H1 (cell line): ENCODE data around the gene DOCK1. TPM values are rescaled to one million over a fixed set of nuclear protein-coding genes. Genes with fewer than 3 reads are reported as not detected.

Experiments used
- FOSL1 ChIP-seq: IDR thresholded peaks from 2 replicates; pipeline ENCODE4 v1.6.1; 2011; ENCODE audit warnings: mild to moderate bottlenecking, low read depth, low read length, moderate library complexity; ENCODE audit not compliant: insufficient read depth
- polyA plus RNA-seq, 7 experiments: library from polyadenylated mRNA; depleted of rRNA in 3 of 7; stranded (reverse) in 5 of 7; unstranded in 2 of 7; fragments of >200 nt in 5 of 7; fragments of 200-250 nt in 2 of 7; gene quantifications; 1 replicate in 5 of 7; 2 replicates in 1 of 7; 4 replicates in 1 of 7; pipeline versions ENCODE4 v1.2.1 to v1.2.3, GENCODE V29; 2011 to 2013; ENCODE audit warnings: missing spikeins in 2 of 7, mixed read lengths in 2 of 7
- total RNA-seq: library from RNA; stranded (reverse); fragmentation: NEBNext Ultra II Directional; extraction: Animal tissue kit (Norgen Biotek cat#: 25700); gene quantifications from 2 replicates; pipeline ENCODE4 v1.2.1, GENCODE V29; 2021

DOCK1 gene
- total and polyA plus RNA-seq, 2 of the 8 experiments (the other 6 are each of a cell fraction or from before 2014, with no cell fraction given), result 11.6 to 53.0 TPM

GRCh38 chr10:127472976-127473375 is 567.7 kb downstream of the DOCK1 start (continued):
- no peak for TF ChIP-seq FOSL1
